GM21360 (cell line): Measurements from ENCODE around the gene LAMB1.

ENCODE experiments used
- ATAC-seq: cut with Tn5 transposase; IDR thresholded peaks from one replicate; pipeline ENCODE4 v1.9.1; 2021; ENCODE audit warnings: mild to moderate bottlenecking, moderate library complexity; ENCODE audit not compliant: unreplicated experiment

The LAMB1 gene

DNA sequence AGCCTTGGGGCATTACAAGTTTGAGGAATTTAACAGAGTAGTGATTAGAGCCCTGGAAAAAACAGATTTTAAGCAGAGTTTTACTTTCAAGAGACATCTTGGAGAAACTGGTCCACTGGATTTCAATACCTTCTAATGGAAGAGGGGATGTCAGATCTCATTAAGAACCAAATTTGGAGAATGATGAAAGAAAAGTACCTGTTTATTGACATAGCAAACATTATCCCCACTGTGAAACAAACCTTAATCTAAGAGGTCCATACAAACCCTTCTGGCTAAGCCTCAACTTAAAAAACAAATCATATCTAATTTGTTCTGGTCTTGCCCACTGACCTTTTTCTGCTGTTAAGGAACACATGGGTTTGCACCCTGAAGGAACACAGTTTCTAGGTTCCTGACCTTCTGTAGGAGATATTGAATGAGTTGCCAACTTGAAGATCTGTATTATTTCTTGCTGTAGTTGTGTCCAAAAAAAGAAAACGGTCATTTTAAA lies 53.5 kb downstream of the LAMB1 start:
- ATAC-seq: no peak

DNA sequence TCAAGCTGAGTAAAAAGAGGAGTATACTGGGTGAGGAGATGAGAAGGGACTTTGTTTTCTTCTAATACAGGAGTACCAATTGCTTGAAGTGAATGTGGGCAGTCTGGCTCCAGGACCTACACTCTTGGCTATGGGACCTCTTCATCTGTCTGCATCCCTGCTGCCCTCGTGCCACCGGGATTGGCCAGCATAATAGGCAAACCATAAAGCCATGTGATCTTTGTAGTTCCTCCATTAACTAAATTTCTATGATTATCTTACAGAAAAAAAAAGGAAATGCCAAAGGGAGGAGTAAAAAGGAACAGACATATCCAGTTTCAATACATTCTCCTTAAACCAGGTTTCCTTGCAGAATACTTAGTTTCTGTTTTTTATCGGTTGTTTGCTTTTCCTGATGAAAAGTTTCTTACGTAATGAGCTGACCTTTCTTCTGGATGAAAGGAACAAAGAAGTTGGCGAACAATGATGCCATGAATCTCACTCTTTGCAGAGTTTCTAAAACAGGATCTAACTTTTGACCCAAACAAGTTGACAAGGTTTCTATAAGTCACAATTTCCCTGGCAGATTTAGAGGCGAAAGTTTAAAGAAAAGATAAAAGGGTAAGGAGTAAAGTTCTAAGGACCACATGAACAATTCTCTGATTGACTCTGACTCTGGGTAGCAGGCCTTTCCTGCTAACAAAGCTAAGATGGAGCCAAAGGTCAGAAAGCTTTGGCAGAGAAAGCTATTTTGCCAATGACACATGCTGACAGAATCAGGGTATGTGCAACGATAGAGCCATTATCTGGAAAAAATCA lies 54.1 kb downstream of the LAMB1 start:
- ATAC-seq: no peak

- no peak for ATAC-seq
Measured at GRCh38 chr7:107946881-107947280, 56.1 kb downstream of the LAMB1 start.

GRCh38 chr7:107946451-107946850 lies 56.5 kb downstream of the LAMB1 start:
- ATAC-seq: no peak

DNA sequence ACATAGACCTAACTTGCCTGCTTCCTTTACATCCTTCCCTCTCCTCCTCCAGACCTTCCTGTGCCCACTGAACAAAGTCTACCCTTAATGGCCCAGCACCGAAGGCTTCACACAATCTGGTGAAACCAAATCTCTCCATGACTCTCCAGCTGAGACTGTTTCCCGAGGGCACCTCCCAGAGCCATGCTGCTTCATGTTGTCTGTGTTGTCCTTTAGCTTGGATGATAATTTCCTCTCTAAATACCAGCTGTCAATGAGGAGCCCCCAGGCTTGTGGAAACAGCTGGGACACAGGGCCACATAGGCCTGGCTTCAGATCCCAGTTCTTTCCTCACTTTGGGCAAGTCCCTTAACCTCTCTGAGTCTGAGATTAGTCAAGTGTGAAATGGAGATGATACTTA lies 57.6 kb downstream of the LAMB1 start:
- ATAC-seq: no peak

- ATAC-seq: no peak
Measured at GRCh38 chr7:107944411-107945169, 58.4 kb downstream of the LAMB1 start.

GRCh38 chr7:107943018-107943417 lies 59.9 kb downstream of the LAMB1 start:
- ATAC-seq: no peak

- ATAC-seq: no peak
Measured at GRCh38 chr7:107940951-107941350, 62.0 kb downstream of the LAMB1 start.

DNA sequence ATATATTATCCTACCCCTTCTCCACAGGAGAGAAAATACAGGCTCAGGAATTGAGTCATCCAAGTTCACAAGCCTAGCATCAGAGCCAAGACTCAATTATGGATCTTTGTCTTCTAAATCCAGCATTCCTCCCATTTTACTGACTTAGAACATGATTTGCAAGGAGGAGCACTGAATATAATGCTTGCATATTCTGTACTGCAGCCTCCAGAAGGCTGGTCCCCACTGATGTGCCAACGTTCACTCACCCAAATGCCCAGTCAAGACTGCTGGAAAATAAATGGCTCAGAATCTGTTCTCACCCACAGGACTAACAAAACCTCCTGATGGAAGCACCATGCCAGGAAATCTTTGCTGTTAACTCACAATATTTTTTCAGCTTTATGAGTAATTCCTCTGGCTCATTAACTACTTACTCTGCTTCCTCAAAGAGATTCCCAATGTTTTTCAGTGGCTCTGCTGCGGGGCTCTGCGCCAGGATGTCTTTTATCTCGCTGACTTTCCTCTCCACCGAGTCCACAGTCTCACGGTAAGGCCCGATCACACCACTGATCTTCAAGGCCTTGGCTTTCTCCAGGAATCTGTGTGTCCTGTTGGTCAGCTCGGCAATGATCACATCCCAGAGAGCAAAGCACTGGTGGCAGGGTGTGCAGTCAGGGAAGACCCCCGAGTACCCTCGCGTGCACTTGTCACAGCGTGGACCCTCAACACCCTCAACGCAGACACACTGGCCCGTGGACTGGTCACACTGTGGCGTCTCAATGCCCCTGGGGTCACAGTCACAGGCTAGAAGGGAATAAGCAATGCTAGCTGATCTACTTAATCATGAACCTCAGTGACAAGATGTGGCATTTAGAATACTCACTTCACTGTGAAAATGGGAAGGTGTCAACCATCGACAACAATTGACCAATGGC lies 63.1 kb downstream of the LAMB1 start:
- ATAC-seq: no peak

DNA sequence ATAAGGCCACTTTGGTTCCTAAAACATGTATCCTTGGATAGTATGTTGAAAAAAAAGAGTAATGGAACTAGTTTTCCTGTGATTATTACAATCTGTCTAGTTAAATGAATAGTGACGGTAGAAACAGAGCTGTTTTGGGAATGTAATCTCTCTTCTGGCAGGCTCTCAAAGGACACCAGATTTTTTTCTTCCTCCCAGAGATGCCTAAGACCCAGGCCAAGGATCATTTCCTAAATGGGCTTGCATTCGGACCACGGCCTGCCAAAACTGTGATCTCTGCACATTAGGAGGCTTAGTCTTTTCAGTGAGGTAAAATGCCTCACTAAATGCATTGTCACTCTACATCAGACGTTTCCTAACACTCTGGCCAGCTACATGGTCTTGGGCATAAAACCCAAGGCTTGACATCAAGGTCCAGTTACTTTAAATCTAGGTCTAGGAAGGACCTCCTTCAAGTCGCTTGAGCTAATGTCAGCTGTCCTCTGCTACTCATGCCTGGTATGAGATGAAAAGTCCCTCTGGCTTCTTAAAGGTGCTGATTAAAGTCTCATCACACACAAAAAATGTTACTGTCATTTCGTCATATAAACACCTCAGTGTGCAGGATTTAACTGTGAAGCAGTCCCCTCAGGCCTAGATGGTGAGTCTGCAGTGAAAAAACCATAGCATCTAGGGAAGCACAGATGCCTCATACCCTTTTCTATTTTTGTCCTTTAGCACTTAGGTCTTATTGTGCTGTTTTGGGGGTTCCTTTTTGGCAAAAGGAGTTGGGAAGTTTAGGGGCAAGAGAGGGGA lies 64.3 kb downstream of the LAMB1 start:
- ATAC-seq: no peak

DNA sequence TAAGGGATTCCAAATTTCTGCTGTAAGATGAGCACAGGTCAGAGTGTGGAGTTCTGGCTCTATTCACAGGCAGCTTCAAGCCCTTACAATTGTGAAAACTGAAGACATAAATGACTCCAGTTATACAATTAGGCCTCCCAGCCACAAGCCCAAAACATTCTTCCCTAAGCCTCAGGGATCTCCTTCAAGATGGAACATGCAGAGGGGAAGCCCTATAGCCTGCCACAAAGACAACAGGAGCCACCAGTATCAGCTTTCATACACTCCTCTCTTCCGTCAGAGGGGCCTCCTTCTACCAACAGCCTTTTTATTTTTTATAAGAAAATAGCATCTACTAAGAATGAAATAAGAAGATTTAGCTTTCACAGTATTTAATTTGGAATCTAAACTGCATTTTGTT lies 65.4 kb downstream of the LAMB1 start:
- no peak for ATAC-seq

- ATAC-seq: no peak
Measured at GRCh38 chr7:107936312-107936711, 66.6 kb downstream of the LAMB1 start.

DNA sequence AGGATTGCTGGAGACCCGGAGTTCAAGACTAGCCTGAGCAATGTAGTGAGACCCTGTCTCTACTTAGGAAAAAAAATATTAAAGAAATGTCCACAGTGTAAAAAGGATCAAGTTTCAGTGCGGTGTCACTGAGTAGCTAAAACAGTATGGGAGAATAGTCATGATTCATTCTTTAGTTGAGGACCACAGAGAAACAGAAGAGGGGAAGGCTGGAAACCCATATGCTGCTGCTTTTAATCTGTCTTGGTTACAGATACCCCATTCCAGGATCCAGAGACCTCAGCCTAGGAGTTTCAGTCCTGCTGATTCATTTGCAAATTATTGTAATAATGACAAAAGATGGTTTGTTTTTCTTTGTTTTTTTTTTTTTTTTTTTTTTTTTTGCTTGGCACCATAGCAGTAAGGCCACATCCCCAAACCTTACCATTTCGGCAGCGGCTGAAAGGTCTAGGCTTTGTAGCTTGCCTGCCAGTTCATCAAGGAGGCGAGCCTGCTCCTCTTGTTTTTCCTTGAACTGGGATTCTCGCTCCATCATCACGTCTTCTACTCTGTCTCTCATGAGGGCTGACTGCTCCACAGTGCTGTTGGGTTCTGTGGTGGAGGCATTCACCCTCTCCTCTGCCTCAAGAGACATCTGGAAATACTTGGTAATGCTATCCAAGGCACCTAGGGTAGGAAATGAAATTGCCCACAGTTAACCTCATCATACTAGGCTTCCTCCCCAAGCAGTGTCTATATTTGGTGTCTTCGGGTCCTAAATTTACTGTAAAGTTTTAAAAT lies 67.8 kb downstream of the LAMB1 start:
- ATAC-seq: no peak

- no peak for ATAC-seq
Measured at GRCh38 chr7:107933386-107934013, 69.5 kb downstream of the LAMB1 start.

DNA sequence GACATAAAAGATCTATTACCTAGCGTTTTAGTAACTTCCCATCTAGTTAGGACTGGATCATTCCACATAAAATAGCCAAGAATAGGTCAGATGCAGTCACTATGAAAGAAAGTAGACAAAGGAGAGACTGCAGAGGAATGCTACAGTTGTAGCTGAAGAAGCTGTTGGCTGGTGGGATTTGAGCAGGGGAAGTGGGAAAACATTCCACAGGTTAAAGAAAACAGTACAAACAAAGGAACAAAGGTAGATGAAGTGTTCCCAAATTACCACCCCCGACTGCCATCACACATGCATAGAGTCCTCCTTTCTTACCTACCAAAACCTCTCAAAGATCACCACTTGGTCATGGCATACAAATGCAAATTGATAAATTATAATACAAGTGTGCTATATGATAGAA lies 70.2 kb downstream of the LAMB1 start:
- ATAC-seq: no peak

GRCh38 chr7:107931740-107932515 lies 71.0 kb downstream of the LAMB1 start:
- no peak for ATAC-seq

GRCh38 chr7:107926481-107926880 lies 76.5 kb downstream of the LAMB1 start:
- ATAC-seq: no peak

DNA sequence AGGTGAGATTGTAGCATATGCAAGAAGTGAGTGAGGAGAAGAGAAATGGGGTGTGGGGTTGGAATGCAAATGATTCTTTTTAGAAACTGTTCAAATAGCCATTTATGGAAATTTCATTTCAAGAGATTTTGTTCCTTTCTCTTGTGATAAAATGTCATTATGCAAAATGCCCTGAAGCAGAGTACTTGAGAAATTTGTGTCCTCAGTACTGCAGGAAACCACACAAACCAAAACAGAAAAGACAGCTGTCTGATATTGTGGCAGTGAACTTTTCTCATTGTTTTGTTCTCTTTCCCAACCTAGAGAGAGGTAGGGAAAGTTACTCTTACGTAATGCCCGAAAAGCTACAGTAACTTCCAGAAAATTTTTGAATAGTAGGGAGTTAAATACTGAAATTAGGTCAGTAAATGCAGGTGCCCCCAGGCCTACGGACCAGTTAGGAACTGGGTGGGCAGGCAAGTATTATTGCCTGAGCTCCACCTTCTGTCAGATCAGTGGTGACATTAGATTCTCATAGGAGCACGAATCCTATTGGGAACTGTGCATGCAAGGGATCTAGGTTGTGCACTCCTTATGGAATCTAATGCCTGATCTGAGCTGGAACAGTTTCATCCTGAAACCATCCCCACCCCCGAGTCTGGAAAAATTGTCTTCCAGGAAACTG lies 78.0 kb downstream of the LAMB1 start:
- ATAC-seq: peak; percentile 85
